Dermis blood vessel endothelial cell (primary cell): ENCODE measurements around the gene GPR158. TPM values are rescaled to one million over a fixed set of nuclear protein-coding genes. Genes with fewer than 3 reads are reported as not detected.

Source experiments
- DNase-seq: peaks from one replicate; pipeline ENCODE4 v3.0.0; 2010
- total RNA-seq: library from RNA; depleted of rRNA; stranded (reverse); fragments of >200 nt; gene quantifications from 2 replicates; pipeline ENCODE4 v1.2.3, GENCODE V29; 2014

Gene GPR158
- total RNA-seq, 1 donor from 2014 or later = not detected

GRCh38 chr10:25209618-25210017 is 34.8 kb downstream of the GPR158 start:
- no peak for DNase-seq

DNA sequence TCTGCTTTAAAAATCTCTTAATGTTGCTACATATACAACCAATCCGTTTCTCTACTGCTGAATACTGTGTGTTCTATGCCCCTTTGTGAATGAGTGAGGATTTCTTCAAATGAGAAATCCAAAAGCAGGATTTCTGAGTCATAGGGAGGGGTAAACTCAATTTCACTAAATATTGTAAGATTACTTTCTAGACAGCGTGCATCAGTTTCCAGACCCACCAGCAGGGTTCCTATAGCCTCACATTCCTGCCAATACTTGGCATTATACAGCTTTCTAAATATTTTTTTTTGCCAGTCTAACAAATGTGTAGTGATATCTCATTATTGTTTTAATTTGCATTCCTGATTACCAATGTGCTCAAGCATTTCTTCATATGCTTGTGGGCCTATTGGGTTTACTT is 35.5 kb downstream of the GPR158 start:
- DNase-seq = no peak

DNA sequence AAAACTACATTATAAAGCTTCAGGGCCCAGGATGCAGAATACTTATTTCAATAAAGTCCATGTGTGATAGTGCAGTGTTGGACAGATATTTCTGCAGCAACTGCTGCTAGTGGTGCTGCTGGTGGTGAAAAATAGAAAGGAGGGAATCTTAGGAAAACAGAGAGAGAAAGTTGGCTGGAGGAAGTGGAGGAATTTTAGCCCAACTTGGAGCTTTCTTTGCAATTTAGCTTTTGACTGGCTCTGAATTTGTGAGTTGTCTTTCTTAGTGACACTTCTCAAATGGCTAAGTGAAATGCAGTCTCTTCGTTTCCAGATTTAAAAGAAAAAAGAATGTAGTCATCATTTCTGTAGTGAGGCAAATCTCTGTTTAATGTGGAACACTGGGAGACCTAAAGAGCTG is 45.4 kb downstream of the GPR158 start:
- no peak for DNase-seq

- no peak for DNase-seq
Observed at GRCh38 chr10:25222085-25222660, 47.4 kb downstream of the GPR158 start.

- peak; percentile 63 for DNase-seq
Observed at GRCh38 chr10:25226775-25227682, 52.2 kb downstream of the GPR158 start.

GRCh38 chr10:25231751-25232150 is 57.0 kb downstream of the GPR158 start:
- no peak for DNase-seq

DNA sequence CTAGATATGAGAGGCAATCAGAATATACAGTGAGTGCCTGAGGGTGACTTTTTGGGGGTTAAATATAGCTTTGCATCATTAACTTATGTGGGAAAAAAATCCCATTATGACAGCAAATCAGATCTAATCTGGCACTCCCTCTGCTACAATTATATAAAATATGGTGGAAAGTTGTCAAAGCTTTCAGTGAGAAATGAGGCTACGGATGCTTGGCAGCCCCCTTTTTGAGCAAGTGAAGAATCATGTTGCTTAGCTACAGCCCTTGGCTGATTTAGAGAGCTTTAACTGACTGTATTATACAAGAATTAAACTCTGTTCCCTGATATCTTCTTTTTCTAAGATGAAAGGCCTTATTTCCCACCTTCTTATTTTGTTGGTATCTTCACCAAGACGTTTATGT is 57.4 kb downstream of the GPR158 start:
- DNase-seq = no peak

- DNase-seq = no peak
Observed at GRCh38 chr10:25245165-25245564, 70.4 kb downstream of the GPR158 start.

DNA sequence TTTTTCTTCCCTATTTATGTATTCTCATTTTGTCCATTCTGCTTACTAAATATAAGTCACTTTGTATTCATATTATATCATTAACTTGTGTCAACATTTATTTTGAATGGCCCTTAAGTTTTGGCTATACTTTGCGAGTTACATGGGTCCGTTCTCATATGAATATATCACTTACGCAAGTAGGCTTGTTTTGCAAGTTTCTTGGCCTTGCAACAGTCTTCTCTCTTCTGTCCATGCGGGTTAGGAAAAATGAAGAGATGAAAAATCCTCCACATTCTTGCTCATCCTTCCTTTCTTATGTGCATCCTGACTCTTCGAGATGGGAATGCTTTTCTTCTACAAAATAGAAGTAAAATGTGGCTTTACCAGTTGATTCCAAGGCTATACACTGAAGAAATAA is 82.8 kb downstream of the GPR158 start:
- no peak for DNase-seq

DNA sequence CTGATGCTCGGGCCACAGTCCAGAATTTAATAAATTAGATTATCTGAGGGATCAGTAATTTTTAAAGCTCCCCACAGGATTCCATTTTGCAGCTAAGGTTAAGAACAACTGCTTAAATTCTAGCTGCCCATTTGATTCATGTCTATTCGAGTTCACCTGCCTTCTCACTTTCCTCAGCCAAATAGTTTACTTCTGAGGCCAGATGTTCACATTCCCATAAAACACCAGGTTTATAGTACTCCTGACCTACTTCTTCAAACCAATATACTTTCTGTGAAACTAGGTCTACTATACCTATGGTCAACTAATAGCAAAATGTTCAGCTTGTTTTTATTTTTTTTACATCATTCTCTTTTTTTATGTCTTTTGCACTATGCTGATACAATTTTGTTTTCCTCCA is 86.3 kb downstream of the GPR158 start:
- no peak for DNase-seq

DNA sequence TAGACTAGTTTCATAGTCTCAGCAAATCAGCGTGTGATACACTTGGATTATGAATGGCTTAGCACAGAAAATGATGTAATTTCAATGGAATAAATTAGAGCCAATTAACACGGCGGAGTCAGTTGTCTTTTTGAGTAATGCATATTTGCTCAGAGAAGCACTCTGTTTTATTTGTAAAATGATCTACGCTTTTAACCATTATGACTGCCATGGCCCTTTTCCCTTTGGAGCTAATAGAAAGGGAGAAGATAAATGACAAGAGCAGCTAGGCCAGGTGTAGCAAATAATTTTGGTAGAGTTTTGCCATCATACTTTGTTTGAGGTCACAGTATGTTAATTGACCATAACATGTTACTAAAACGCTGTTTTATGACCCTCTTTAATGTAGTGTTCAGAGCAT is 86.8 kb downstream of the GPR158 start:
- no peak for DNase-seq

DNA sequence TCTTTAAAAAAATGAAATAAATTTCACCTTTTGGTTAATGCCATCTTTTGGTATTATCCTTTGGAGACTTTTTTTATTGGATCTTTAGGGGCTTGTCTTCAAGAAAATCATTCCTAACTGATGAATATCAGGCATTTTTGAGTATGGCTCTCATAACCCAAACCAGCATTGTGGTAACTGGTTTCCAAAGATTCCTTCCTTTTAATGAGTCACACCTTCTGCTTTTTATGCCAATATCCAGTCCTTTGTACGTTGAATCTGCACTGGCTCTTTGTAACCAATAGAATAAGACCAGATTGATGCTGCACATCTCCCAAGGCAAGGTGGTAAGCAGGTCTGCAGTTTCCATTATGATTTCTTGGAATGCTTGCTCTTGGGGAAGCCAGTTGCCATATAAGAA is 89.1 kb downstream of the GPR158 start:
- no peak for DNase-seq

- DNase-seq = no peak
Observed at GRCh38 chr10:25278180-25278579, 103.4 kb downstream of the GPR158 start.

- DNase-seq = no peak
Observed at GRCh38 chr10:25280076-25280475, 105.3 kb downstream of the GPR158 start.

DNA sequence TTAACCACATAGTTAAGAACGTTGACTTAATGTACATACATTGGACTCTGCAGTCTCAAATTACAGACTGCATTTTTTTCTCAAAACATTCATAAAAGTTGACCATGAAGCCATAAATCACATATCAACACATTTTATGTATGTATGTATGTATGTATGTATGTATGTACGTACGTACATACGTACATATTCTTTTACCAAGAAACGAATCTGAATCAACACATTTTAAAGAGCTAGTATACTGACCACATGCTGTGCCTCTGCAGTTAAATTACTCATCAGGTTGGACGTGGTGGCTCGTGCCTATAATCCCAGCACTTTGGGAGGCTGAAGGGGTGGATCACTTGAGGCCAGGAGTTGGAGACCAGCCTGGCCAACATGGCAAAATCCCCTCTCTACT is 105.8 kb downstream of the GPR158 start:
- no peak for DNase-seq

DNA sequence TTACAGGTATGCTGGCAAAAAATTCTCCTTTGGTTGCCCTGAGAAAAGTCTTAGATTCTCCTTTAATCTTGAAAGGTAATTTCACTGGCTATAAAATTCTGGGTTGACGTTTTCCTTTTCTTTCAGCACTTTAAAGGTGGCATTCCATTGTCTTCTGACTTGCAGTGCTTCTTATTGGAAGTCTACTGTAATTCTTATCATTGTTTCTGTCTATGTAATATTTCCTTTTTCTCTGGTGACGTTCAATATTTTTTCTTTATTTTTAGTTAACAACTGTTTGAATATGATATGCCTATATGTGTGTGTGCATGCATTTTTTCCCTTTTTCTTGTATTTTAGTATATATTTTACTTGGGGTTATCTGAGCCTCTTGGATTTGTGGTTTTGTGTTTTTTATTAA is 111.0 kb downstream of the GPR158 start:
- DNase-seq = no peak

DNA sequence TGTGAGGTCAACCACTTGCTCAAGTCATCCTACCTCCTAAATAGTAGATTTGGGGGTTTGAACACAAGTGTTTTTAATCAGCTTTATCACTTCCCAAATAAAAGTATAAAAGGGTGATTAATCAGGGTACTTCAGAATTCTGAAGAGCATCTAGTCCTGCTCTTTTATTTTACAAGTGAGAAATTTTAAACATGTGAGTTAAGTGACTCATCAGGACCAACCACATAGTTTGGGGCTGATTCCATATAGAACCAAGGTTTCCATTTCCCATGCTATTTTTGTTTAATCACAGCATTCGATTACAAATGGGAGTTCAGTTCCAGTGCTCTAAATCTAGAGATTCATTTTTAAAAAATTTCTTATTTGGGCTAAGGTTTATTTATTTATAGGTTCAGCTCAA is 113.4 kb downstream of the GPR158 start:
- no peak for DNase-seq

GRCh38 chr10:25294032-25294926 is 119.5 kb downstream of the GPR158 start:
- DNase-seq = no peak

DNA sequence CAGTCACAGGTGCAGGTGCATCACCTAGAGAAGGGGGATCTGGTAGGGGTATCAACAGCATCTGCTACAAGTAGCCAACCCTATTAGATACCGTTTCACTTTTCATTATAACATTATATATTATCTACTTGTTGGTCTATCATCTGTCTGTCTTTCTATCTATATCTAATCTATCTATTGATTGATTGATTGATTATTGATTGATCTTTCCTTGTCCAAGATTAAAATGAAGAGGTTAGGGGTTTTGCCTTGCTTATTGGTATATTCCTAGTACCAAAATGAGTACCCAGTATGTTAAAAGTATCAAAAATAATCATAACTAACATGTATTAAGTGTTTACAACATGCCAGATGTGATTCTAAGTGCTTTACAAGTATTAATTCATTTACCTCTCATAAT is 121.5 kb downstream of the GPR158 start:
- no peak for DNase-seq

- DNase-seq = no peak
Observed at GRCh38 chr10:25297466-25297865, 122.7 kb downstream of the GPR158 start.

DNA sequence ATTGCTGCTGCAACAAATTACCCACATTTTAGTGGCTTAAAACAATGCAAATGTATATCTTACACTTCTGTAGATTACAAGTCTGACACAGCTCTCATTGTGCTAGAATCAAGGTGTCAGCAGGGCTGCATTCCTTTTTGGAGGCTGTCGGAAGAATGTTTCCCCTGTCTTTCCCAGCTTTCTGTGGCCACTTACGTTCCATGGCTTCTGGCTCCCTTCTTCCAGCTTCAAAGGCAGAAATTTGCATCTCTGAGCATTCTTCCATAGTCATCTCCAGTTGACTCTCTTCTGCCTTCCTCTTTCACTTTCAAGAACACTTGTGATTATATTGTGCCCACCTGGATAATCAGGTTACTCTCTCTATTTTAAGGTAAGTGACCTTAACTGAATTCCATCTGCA is 125.3 kb downstream of the GPR158 start:
- DNase-seq = no peak

GRCh38 chr10:25304606-25305005 is 129.8 kb downstream of the GPR158 start:
- no peak for DNase-seq

DNA sequence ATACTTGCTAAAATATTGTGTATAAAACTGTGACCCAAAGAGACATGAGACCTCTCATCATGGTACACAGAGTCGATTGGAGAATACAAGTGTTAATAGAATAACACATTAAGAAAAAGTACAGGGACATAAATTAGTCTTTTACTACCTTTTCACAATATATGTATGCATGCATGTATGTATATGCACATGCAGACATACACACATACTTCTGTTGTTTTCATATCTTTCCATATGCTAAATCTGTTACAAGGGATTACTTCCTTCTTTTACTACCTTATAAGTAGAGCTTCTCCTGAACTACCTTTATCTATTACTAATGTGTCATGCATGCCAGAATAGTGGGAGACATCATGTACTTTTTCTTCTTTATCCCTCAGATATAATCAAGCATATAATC is 131.6 kb downstream of the GPR158 start:
- DNase-seq = no peak
